GM06990 (cell line): ENCODE data around the gene CLDN18.

Experiments
- DNase-seq: peaks from one replicate; pipeline ENCODE4 v3.0.0-alpha.2; 2011; ENCODE audit not compliant: insufficient read length; ENCODE audit errors: extremely low read depth
- H3K27me3 ChIP-seq: replicated peaks from 2 replicates; pipeline ENCODE4 v1.6.0; 2011; ENCODE audit warnings: low read length; ENCODE audit not compliant: control insufficient read depth, insufficient read depth
- H3K36me3 ChIP-seq: 2 replicates; pipeline ENCODE4 v1.5.1; 2011; ENCODE audit warnings: low read length; ENCODE audit not compliant: control insufficient read depth, insufficient read depth
- H3K4me3 ChIP-seq: replicated peaks from 2 replicates; pipeline ENCODE4 v1.5.1; 2011; ENCODE audit warnings: low read depth, mild to moderate bottlenecking, control low read depth, low read length
- TF ChIP-seq, protein P1 (sequence below): IDR thresholded peaks from 2 replicates; pipeline ENCODE4 v1.5.1; 2011; ENCODE audit warnings: low read length, control low read depth, mild to moderate bottlenecking, inconsistent platforms; ENCODE audit not compliant: insufficient read depth, poor library complexity, severe bottlenecking

CLDN18 gene

DNA sequence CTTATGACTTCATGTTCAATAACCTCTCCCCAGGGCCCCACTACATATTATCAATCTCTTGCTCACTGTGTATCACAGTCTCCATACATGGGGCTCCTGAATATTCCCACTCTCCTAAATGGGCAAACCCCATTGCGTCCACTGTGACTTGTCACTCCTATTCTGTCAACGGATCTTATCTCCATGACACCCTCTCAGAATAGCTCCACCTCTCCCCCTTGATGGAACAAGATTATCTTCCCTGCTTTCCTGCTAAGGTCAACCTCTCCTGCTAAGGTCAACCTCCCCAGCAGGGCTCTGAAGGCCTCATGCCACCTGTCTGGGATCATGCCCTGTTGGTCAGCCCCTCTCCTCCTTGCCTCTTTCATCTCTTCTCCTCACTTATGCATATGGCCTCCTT is 1.8 kb downstream of the CLDN18 start:
- no peaks in the 10 kb centered on the region for H3K36me3 ChIP-seq
- no peak overlapping the region for H3K4me3 ChIP-seq
- H3K27me3 ChIP-seq: no peaks in the 10 kb centered on the region
- DNase-seq: no peak
- TF ChIP-seq, protein P1, sequence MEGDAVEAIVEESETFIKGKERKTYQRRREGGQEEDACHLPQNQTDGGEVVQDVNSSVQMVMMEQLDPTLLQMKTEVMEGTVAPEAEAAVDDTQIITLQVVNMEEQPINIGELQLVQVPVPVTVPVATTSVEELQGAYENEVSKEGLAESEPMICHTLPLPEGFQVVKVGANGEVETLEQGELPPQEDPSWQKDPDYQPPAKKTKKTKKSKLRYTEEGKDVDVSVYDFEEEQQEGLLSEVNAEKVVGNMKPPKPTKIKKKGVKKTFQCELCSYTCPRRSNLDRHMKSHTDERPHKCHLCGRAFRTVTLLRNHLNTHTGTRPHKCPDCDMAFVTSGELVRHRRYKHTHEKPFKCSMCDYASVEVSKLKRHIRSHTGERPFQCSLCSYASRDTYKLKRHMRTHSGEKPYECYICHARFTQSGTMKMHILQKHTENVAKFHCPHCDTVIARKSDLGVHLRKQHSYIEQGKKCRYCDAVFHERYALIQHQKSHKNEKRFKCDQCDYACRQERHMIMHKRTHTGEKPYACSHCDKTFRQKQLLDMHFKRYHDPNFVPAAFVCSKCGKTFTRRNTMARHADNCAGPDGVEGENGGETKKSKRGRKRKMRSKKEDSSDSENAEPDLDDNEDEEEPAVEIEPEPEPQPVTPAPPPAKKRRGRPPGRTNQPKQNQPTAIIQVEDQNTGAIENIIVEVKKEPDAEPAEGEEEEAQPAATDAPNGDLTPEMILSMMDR: no peak

DNA sequence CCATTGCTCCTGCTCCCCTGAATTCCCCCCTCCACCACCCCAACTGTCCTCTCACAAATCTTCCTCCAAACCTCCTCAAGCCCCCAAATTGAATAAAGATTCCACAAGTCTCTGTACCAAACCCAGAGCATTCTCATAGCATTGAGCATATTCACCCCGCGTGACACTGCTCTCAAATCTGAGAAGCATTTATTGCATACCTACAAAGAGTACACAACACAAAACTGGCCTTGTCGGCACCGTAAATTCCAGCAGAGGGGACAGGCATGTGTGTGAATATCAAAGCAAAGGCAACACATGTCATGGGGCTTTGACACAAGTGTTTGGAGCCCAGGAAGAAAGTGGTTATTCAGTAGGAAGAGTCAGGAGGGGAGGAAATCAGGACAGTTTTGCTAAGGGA is 2.6 kb downstream of the CLDN18 start:
- TF ChIP-seq, protein P1: no peak
- no peak for DNase-seq
- no peaks in the 10 kb centered on the region for H3K27me3 ChIP-seq
- H3K4me3 ChIP-seq: no peak overlapping the region
- no peaks in the 10 kb centered on the region for H3K36me3 ChIP-seq

DNA sequence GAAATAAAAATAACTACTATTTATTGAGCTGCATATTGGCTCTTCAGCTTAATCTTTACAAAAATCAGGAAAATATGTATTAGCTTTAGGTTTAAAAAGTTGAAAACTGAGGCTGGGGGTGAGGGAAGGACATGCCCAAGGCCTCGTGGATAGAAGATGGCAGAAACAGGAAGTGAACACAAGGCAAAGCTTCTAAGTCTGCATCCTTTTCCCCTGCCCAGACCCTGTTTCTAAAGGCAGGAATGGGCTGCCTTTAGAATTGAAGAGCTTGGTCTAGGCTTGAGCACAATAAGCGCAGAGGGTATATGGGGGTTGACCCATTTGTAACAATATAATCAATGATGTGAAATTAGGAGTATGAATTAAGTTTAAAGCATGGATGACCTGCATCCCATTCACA is 6.1 kb downstream of the CLDN18 start:
- TF ChIP-seq, protein P1: no peak
- Histone ChIP-seq H3K4me3 (no peak overlapping the region), H3K36me3 (no peaks in the 10 kb centered on the region), H3K27me3 (no peaks in the 10 kb centered on the region)
- no peak for DNase-seq

DNA sequence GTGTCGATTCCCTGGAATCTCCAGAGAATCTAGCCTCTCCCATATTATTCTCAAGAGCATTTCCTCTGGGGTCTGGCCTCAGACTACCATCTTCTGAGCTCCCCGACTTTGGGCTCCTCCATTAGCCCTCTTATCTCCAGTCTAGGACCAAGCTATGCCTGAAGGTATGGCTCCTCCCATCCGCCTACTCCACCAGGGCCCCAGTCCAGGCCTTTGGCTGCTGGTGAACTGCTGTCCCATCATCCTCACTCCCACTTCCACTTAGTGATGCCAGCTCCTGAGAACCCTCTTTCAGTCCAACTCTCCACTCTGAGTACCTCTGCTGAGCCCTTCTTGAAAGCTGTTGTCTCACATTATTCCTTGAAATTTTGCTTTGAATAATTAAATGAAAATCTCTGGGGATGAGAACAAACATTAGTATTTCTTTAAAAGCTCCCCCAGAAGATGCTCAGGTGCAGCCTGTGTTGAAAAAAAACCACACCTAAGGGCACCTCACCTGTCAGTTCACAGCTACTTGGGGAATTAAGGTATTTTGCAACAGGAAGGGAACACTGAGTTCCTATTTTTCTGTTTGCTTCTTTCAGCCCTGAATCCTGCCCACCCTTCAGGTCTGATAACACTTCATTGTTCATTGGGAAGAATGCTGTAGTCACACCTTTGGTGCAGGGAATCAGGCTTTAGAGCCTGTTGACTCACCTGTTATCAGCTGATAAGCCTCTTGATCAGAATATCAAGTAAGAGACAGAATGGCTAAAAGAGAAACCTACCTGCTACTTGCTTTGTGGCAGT is 9.5 kb downstream of the CLDN18 start:
- no peak overlapping the region for H3K4me3 ChIP-seq
- H3K36me3 ChIP-seq: no peaks in the 10 kb centered on the region
- TF ChIP-seq, protein P1: no peak
- H3K27me3 ChIP-seq: no peaks in the 10 kb centered on the region
- DNase-seq: no peak

DNA sequence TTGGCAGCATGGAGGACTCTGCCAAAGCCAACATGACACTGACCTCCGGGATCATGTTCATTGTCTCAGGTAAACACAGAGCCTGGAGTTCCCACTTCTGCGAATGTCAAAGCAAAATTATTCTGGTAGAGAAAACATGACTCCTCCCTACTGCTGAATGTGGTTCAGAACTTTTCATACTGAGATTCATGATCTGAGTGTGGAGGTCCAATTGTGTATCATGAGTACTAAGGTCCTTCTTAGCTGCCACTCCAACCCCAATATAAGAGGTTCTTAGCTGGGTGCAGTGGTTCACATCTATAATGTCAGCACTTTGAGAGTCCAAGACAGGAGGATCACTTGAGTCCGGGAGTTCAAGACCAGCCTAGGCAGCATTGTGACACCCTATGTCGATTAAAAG is 13.8 kb downstream of the CLDN18 start:
- Histone ChIP-seq H3K36me3 (no peaks in the 10 kb centered on the region), H3K4me3 (no peak overlapping the region), H3K27me3 (no peaks in the 10 kb centered on the region)
- no peak for DNase-seq
- TF ChIP-seq, protein P1: no peak

DNA sequence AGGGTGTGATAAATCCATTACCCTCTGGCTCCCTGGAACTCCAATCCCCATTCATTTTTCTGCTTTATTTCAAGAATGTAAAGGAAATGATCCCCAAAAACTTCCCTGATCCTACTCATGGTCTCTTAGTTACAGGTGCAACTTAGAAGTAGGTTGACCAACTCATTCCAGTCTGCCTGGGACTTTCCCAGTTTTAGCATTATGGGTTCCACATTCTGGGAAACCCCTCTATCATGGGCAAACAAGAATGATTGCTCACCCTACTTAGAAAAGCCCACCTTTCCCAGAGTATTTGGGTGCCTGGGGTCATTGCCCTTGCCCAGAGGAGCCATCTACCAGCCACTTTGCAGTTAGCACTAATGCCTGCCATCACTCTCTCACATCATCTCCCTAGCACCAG is 15.6 kb downstream of the CLDN18 start:
- no peaks in the 10 kb centered on the region for H3K36me3 ChIP-seq
- H3K4me3 ChIP-seq: no peak overlapping the region
- H3K27me3 ChIP-seq: no peaks in the 10 kb centered on the region
- DNase-seq: no peak
- TF ChIP-seq, protein P1: no peak
